ENCODE measurements around the gene TTC39B.
"Not testable (repeated sequence)": the region's sequence is repeated elsewhere in the genome, so short reads cannot be mapped to it uniquely, and the experiment has no call there.

The TTC39B gene

DNA sequence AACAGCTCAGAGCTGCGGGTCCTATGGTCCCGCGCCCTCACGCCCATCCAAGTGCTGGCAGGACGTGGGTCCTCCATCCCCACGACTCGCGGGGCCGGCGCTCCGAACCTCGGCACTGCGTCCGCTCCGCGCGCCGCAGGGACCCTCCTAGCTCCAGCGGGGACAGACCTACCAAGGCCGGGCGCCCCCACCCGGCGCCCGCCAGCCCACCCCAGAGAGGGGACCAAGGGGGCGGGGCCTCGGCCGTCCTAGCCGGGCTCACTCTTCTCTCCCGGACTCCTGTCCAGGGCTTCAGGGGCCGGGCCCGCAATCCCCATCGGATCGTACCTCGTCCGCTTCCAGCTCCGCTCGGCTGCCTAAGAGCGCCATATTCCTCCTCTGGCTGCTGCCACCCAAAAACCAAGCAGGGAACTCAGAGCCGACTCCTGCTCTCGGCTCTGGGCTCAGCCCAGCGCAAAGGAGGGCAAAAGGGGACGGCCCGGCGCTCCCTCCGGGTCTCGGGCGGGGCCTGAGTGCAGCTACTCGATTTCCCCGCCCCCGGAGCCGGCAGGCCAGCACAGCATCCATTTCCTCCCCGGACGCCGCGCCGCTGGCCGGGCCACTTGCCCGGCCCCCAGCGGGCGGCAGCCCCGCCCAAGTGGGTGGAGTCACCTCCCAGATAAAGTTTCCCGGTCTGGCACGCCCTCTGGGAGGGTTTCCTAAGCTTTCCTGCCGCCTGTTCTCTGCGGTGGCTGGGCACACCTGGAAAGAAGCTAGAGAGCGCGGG lies at the start of gene TTC39B:
TTC39B (minus strand) TSS at position 460 of the 766 bp plus-strand sequence; CDS start at position 369, 91 bp downstream.
- peak; percentile 96 for DNase-seq (ENCODE audit: low spot score)

DNA sequence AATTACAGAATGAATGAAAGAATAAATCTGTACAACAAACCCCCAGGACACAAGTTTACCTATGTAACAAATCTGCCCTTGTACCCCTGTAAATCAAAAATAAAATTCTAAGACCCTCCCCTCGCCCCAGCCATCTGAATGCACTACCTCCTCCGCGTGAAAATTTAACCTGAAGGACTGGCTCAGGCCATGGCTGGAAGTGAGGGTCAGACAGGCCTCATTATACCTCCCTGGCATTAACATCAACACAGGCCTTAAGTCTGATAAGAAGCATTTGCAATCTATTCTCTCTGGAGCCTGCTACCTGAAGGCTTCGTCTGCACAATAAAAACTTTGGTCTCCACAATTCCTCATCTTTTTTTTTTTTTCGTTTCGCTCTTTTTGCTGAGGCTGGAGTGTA lies 48.7 kb upstream of the TTC39B start:
- DNase-seq (ENCODE audit: low spot score): no peak

DNA sequence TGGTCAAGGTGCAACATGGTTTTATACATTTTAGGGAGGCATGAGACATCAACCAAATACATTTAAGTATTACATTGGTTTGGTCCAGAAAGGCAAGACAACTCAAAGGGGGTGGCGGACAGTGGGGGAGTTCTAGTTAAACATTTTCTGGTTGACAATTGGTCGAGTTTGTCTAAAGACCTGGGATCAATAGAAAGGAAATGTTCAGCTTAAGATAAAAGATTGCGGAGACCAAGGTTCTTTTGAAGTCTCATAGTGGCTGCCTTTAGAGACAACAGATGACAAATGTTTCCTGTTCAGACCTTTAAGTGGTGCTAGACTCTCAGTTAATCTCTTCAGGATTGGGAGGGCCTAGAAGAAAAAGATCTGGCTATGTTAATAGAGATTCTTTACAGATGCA lies 47.7 kb upstream of the TTC39B start:
- DNase-seq (ENCODE audit: low spot score): no peak

DNA sequence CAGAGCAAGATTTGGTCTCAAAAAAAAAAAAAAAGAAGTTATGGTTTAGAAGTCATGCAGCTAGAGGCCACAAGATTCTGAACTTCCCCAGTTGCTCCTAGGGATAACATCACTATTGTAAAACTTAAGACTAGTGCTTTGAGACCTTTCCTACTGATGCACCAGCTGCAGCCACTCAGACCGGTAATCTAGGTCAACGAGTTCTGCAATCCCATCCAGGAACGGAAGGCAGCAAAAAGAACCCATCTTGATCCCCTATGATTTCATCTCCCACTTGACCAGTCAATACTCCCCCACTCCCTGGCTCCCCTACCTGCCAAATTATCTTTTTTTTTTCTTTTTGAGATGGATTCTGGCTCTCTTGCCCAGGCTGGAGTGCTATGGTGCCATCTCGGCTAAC lies 46.9 kb upstream of the TTC39B start:
- no peak for DNase-seq (ENCODE audit: low spot score)

DNA sequence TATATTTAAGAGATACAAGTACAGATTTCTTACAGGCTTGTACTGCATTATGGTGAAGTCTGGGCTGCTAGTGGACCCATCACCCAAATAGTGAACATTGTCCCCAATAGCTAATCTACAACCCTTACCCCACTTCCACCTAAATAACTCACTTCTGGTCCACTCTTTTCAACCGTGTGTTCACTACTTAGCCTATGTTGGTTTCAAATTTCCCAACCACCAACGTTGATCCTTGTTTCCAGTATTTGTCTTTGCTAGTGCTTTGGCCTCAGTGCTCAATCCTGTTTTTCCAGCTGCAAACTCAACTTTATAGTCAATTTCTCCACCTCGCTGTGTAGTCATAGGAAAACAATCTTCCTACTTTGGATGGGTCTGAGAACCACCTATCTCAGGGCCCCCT lies 45.3 kb upstream of the TTC39B start:
- no peak for DNase-seq (ENCODE audit: low spot score)

DNA sequence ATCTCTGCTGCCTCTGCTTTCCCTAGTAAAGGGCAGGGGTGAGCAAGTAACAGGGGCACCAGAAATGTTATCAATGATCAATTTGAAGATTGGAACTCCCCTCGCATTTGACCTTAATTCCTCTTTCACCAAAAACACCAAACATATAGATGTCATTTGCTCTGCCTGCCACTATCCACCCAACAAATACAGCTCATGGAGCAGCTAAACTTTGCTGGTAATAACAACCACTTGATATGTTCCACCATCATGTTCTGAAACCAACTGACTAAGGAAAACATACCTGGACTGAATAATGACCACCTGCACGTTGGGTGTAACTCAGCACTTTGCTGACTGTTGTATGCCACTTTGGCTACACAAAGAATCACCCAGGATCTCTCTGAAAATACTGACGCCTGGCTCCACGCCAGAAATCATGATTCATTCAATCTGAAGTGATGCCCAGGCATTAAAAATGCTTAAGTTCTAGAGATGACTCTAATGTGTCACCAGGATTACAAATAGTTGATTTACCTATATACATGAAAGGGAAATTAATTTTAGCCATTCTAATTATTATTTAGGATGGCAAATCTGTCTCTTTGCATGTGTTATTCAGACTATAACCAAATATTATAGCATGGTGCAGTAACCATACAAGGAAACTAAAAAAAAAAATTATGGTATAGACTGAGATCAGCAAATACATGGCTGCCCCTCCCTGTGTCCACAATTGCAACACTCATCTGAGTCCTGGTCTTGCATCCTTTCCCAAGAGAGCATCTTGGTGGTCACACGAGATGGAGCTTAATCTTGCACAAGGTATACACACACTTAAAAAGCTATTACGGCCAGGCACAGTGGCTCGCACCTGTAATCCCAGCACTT lies 43.1 kb upstream of the TTC39B start:
- no peak for DNase-seq (ENCODE audit: low spot score)

GRCh38 chr9:15346837-15347236 lies 39.8 kb upstream of the TTC39B start:
- no peak for DNase-seq (ENCODE audit: low spot score)

DNA sequence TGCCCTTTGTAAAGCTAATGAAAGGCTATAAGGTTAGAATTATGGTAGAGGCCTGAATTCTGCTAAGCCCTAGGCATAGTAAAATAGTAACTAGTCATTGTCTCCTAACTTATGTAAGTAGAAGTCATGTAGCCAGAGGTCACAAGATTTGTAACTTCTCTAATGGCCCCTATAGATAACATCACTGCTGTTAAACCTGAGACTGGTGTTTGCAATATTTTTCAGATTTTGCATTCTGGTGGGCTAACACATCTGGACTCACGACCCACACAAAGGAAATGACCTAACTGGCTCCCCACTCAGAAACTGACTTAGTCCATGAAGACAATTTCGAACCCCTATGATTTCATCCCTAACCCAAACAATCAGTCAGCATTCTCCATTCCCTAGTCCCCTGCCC lies 37.2 kb upstream of the TTC39B start:
- no peak for DNase-seq (ENCODE audit: low spot score)

DNA sequence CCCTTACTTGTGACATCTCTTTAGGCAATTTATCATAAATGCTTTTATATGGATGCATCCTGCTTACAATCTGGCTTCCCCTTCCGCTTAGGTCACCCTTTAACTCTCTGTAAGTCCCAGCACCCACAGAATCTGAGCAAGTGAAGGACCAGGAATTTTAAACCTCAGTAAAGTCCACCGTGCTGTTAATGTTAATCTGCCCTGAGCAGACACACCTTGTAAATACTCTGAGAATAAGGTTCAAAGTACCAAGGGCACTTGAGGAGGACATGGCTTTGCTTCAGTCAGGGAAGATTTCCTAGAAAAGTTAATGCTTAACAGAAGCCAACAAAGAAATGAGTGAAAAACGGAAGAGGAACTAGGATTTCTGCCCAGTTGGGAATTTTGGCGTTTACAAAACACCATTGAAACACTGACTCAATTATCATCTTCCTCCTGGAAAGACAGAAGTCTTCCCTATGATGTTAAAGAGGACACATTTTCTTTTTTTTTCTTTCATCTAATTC lies 26.4 kb upstream of the TTC39B start:
- no peak for DNase-seq (ENCODE audit: low spot score)

GRCh38 chr9:15332939-15333338 lies 25.9 kb upstream of the TTC39B start:
- DNase-seq (ENCODE audit: low spot score): no peak

DNA sequence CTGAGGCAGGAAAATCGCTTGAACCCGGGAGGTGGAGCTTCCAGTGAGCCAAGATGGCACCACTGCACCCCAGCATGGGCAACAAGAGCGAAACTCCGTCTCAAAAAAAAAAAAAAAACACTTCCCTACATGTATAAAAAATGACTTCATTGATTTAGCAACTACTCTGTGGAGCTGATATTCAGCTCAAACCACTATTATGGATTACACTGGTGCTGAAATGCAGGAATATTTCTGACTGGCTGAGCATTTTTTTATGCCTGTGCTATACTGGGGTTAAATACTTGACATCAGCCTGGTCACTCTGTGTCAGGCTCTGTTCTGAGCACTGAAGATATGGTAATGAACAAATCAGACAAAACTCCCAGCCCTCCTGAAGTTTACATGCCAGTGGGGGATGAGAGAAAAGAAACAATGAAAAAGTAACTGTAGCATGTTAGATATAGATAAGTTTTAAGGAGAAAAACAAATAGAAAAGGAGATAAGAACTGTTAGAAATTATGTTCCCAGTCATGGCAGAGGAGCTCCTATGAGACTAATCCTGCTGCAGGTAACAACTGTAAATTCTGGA lies 22.6 kb upstream of the TTC39B start:
- no peak for DNase-seq (ENCODE audit: low spot score)

GRCh38 chr9:15328946-15329345 lies 21.9 kb upstream of the TTC39B start:
- DNase-seq (ENCODE audit: low spot score): no peak

DNA sequence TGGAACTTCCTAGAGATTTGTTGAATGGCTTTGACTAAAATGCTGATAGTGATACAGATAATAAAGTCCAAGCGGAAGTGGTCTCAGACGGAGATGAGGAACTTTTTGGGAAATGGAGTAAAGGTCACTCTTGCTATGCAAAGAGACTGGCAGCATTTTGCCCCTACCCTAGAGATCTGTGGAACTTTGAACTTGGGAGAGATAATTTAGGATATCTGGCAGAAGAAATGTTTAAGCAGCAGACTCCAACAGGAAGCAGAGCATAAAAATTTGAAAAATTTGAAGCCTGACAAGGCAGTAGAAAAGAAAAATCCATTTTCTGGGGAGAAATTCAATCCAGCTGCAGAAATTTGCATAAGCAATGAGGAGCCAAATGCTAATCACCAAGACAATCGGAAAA lies 15.7 kb upstream of the TTC39B start:
- DNase-seq (ENCODE audit: low spot score): not testable (repeated sequence)

DNA sequence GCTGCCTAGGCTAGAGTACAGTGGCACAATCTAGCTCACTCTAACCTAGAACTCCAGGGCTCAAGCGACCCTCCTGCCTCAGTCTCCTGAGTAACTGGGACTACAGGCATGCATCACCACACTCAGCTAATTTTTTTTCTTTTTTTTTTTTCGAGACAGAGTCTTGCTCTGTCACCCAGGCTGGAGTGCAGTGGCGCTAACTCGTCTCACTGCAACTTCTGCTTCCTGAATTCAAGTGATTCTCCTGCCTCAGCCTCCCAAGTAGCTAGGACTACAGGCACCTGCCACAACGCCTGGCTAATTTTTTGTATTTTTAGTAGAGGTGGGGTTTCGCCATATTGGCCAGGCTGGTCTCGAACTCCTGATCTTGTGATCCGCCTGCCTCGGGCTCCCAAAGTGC lies 12.6 kb upstream of the TTC39B start:
- not testable (repeated sequence) for DNase-seq (ENCODE audit: low spot score)

- DNase-seq (ENCODE audit: low spot score): no peak
Observed at GRCh38 chr9:15317836-15318235, 10.8 kb upstream of the TTC39B start.

- DNase-seq (ENCODE audit: low spot score): no peak
Observed at GRCh38 chr9:15311607-15312006, 4.6 kb upstream of the TTC39B start.

DNA sequence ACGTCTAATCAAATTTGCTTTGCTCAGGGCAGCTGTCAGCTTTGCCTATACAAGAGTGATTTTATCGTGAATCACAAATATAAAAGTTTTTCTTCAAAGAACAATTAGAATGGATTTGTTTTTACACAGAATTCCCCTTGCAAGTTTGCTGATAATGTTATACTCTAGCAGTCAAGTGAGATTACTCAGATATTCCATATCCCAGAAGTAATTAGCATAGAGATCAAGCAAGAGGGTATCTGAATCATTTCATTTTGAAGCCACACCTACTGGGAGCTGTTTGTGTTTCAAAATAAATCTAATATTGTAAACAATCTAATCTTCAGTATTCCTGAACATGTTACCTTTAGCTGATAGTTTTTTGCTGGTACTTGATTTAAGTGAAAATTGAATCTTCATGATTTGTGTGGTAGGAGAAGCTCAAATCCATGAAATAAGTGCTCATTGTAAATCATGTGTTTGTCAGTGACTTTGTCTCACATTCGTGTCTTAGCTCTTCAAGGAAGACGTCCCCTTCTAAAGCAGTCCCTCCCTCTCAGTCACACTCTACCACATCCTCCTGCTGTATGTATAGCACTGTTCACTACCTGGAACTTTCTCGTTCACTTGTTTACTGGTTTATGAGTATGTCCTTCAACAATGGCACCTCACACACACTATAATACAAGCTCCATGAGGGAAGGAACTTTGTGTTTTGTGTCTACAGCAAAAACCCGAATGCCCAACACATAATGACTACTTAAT lies 3.3 kb upstream of the TTC39B start:
- DNase-seq (ENCODE audit: low spot score): no peak

- no peak for DNase-seq (ENCODE audit: low spot score)
Observed at GRCh38 chr9:15308511-15308910, 1.5 kb upstream of the TTC39B start.

DNA sequence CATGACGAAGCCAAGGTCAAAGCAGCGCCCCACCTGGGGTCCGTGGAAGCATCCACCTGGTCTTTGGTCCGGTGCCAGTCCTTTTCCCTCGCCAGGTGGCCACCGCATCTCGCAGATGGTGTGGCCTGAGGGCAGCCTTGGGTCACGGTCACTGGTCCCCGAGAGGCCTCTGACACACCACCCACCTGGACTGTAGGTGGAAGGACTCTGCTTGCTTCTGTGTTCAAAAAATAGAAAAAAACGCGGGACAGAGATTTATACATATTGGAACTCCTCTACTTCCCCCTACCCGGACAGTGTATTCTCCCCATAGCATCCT lies 466 bp upstream of the TTC39B start:
- no peak for DNase-seq (ENCODE audit: low spot score)

DNA sequence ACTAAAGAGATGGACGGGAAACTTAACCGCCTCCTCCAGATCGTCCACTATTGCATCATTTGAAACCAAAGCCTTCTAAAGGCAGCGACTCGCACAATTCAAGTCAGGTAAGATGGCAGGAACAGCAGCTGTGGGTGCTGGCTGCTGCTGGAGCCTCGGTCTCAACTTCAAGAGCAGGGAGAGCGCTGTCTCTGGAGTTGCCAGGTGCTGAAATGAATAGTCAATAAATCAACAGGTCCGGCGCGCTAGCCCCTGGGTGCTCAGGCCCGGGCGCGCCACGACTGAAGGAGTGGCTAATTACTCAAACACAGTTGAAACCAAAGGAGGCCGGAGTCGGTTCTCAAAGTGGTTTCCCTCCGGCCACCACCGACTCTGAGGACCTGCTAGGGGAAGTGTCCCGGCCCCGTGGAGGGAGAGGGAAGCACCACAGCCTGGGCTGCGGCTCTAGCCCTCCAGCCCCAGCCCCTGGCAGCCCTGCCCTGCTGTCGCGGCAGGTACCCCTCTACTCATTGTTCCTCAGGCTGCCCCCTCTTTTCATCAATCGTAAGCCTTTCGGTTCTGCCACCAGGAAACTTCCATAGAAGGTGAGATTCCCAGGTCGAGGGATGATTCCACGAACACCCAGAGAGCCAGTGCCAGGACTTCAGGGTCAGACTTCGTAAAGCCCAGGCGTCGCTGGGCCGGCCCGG lies 804 bp downstream of the TTC39B start:
- DNase-seq (ENCODE audit: low spot score): peak; percentile 42

- DNase-seq (ENCODE audit: low spot score): no peak
Observed at GRCh38 chr9:15305470-15305869, 1.5 kb downstream of the TTC39B start.

GRCh38 chr9:15304632-15305031 lies 2.4 kb downstream of the TTC39B start:
- no peak for DNase-seq (ENCODE audit: low spot score)

Data from AG08396 (cell line).